ENCODE data around the gene DEPP1.
A peak's percentile ranks its signal among the peaks of the same experiment; 100 is the strongest.

DEPP1 gene

GRCh38 chr10:44980309-44981171 is 1.9 kb upstream of the DEPP1 start:
- no peak for DNase-seq (ENCODE audit: low spot score)

DNA sequence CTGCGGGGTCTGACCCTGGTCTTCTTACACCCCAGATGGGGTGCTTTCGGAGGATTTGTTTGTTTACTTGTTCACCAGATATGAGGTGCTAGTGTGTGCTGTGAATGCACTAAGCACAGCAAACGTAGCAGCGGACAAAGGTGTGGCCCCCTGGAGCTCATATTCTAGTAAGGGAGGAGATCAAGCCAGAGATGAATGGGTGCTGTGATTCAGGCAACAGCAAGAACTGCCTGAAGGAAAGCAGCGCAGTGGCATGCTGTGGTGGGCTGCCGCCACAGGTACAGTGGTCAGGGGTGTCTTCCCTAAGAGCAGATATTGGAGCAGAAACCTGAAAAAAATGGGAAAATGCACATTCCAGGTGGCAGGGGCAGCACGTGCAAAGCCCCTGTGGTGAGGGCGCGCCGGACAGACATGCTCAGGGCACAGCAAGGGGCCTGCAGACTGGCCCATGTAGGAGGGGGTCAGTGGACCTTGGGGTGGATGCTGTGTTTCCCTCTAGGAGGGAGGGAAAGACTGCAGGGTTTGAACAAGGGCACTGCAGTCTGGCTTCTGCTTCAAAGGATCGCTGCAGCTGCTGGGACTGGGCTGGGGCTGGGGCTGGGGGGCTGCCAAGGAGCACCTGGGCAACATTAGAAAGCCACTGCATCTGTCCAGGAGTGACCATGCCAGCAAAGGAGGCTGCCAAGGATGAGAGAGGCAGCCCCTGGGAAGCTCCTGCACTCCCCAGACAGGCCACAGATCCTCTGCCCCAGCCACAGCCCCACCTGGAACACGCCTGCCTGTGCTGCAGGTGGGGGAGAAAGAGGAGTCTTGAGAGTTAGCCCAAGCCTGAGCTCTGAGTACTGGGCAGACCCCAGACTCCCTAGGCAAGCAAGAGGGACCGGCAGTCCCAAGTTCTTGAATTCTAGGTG is 927 bp upstream of the DEPP1 start:
- no peak for DNase-seq (ENCODE audit: low spot score)

DNA sequence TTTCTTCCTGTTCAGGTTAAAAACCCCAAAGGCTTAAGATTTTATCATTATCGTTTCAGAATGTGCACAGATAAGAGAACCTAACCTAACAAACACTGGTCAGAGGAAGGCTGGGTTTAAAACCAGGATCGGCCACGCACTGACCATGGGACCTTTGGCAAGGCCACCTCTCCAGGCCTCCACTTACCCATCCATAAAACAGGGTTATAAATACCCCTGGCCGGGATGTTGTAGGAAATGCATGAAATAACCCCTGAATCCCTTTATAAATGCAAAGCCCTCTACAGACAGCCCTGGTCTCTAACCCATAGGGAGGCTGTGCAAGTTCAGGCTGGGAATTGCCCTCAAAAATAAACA is 418 bp downstream of the DEPP1 start:
- DNase-seq (ENCODE audit: low spot score) = no peak

DNA sequence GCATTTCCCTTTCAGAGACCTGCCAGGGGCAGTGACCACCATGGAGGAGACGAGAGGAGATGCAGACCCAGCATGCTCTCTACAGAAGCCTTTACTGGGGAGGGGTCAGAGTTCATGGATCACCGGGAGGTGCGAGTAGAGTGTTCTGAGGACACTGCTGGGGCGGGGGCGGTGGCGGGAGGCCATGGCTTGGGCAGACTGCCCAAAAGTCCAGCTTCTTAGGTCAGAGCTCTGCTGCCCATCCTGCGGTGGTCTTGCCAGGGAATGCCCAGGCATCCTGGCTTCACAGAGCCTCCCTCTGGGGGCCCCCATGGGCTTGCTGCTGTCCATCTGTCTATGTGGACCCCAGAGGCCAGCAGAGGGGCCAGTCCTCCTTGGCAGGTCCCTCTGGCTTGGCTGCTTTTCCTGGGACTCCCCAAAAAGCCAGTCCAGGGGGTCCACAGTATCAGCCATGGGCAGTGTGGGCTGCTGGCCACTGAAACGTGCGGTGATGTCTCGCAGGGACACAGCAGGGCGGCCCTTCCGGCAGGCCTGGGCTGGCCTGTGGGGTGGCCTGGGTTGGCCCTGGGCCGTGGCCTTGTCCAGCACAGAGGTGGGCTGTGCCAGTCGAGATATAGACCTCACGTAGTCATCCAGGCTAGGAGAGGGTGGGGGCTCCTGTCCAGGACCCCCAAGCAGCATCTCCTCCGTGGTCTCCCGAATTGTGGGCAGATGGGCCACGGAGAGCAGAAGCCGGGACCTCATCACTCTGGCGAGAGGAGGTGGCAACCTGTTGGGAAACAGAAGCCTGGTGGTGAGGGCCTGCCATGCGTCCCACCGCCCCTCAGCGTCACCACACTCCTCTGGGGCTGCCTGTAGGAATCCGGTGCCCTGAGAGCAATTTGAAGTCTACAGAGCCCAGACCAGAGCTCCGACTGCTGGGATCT is 1.1 kb downstream of the DEPP1 start:
- DNase-seq (ENCODE audit: low spot score) = no peak

DNA sequence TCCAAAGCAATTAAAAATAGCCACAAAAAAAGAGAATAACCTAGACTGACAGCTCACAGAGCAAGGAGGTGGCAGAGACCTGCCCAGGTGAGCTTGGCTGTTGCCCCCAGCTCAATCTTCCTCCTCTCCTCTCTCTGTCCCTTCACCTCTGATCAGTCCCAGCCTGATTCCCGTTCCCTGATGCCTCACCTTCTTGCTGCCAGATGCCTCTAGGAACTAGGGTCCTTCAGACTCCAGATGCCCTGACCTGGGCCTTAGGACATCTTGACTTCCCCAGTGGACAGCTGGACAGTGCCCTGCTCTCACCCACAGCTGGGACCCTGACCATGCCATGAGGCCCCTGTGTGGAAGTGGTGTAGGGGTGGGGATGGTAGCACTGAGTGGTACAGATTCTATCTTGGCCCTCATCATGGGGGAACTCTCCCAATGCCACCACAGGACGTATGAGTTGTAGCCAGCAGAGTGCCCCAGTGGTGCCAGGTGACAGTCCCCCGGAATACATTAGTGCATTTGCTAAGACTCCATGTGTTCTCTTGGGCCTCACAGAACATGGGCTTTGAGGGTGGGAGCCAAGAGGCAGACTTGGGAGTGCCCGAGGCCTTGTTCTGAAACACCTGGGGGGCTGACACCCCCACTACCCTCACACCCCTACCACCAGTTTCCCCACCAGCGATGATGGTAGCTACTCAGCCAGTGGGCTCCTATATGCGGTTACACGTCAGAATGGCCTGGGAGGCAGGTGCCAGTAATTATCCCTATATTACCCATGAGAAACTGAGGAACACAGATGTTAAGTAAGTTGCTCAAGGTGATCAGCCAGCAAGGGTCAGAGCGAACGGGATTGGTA is 2.0 kb downstream of the DEPP1 start:
- no peak for DNase-seq (ENCODE audit: low spot score)

- peak; percentile 50 for DNase-seq (ENCODE audit: low spot score)
Observed at GRCh38 chr10:44975431-44976331, 2.9 kb downstream of the DEPP1 start.

- DNase-seq (ENCODE audit: low spot score) = peak; percentile 61
Observed at GRCh38 chr10:44974628-44975430, 3.8 kb downstream of the DEPP1 start.

DNA sequence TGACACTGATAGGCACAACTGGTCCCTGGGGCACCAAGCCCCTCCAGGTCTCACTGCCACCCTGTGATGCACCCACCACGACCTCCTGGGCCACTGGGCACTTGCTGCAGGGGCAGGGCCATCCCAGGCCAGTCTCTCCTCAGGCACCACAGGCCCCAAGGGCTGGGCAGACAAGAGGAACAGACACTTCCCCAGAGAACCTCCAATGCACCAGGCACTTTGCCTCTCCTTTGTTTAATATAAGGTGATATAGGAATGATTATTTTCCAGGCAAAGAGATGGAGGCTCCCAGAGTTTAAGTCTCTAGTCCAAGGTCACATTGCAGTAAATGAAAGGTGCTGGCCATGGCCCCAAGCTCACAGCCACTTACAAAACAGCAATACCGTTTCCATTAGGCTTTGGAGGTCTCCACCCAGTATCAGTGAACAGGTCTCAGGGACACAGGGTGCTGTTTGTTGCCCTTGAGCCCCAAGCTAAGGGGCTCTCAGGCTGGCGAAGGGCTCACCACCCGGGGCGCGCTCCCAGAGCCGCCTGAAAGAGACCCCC is 4.5 kb downstream of the DEPP1 start:
- DNase-seq (ENCODE audit: low spot score) = no peak

- DNase-seq (ENCODE audit: low spot score) = no peak
Observed at GRCh38 chr10:44973323-44974081, 5.1 kb downstream of the DEPP1 start.

- no peak for DNase-seq (ENCODE audit: low spot score)
Observed at GRCh38 chr10:44972874-44973306, 5.7 kb downstream of the DEPP1 start.

DNA sequence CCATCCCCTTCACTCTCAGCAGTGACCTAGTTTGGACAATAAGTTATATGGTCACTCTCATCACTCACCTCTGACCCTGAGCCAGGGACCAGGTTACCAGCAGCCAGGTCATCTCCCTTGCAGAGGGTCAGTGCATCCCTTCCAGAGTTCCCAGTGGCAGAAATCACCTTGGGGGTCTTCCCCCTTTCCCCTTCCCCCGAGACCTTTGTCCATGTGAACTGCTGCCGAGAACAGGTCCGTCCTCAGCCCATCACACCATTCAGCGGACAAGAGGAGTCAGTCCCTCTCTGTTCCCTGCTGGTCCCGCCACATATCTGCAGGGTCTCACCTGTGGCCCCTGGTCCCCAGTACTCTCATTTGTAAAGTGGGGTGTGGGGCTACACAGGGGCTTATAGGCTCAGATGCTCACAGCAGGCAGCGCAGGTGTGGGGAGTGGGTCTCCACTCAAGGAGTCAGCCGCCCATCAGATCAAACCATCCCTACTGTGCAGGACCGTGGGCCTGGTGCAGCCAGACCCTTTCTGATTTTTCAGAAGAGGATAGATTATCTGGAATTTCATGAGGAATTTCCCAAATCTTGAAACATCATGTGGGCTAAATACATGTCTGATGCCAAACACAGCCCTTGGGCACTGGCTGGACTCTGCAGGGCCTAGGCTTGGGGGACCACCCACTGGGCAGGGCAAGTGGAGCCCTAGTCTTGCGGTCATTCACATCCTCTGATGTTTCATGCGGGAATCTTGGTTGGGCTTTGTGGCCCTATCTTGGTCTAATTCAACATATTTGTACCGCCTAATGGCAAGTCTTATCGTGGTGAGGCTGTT is 6.5 kb downstream of the DEPP1 start:
- no peak for DNase-seq (ENCODE audit: low spot score)

GRCh38 chr10:44971434-44971833 is 7.2 kb downstream of the DEPP1 start:
- DNase-seq (ENCODE audit: low spot score) = no peak

GRCh38 chr10:44970812-44971395 is 7.7 kb downstream of the DEPP1 start:
- no peak for DNase-seq (ENCODE audit: low spot score)

GRCh38 chr10:44969854-44970253 is 8.8 kb downstream of the DEPP1 start:
- DNase-seq (ENCODE audit: low spot score) = no peak

DNA sequence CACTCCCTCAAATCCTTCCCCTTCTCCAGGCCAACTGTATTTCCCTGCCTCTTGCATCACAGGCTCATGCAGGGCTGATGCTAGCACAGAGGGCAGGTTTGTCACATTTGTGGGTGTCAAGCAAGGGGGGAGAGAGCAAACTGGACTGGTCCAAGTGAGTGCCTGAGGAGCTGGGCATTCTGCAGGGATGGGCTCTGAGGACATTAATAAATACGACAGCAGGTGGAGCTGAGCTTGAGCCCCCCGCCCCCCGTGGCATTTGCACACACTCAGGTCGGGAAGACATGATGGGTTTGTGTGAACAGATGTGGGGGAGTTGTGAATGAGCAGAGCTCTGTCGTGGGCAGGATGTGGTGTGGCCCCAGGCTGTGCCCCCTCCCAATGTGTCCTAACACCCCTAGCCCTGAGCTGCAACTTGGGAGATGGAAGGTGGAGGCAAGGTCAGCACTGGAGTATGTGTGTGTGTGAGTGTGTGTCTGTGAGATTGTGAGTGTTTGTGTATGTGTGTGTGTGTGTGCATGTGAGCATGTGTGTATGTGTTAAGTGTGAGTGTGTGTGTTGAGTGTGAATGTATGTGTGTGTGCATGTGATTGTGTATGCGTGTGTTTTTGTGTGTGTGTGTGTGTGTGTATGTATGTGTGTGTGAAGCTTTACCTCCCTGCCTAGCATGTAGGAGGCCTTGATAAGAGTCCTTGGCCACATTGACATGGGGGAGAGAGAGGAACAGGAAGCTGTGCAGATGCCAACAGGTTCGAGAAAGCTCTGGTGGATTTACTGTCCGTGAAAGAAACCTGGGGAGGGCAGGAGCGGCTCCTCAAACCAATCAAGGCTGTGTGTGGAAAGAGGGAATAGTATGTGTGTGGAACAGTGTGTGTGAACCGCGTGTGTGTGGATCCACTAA is 9.9 kb downstream of the DEPP1 start:
- DNase-seq (ENCODE audit: low spot score) = no peak
